GM12892 (cell line): ENCODE measurements around the gene NDFIP1.

Source experiments
- DNase-seq: peaks from one replicate; pipeline ENCODE4 v3.0.0; 2011; ENCODE audit not compliant: insufficient read length
- FAIRE-seq: peaks from 2 replicates; lab custom pipeline; 2011; peaks lifted over from hg19 to GRCh38; lab: Jason Lieb, UNC
- POLR2A ChIP-seq: IDR thresholded peaks from 2 replicates; pipeline ENCODE4 v1.6.1; 2011; ENCODE audit warnings: low read depth, low read length, control low read depth
- POLR2AphosphoS5 ChIP-seq: IDR thresholded peaks from 2 replicates; pipeline ENCODE4 v1.6.1; 2011; ENCODE audit warnings: low read depth, low read length, control low read depth
- TAF1 ChIP-seq: IDR thresholded peaks from 2 replicates; pipeline ENCODE4 v1.6.1; 2011; ENCODE audit warnings: low read depth, mild to moderate bottlenecking, control low read depth, low read length, borderline replicate concordance

Gene NDFIP1

DNA sequence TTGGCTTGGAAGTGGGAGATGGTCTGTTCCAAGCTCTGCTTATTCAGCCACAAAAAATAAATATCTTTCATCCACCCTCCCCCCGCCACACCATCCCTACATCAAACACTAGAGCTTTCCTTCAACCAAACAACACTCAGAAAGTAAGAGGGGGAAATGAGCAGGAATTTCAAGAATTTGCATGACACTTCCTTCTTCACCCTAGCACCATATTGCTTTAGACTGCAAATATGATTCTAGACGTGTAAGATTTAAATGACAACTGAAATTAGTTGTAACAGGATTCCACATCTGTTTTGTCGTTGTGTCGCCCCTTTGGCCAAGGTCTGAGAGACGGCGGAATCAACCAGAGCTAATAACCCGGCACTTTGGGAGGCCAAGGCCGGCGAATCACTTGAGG lies 88.5 kb downstream of the NDFIP1 start:
- DNase-seq = no peak
- TF ChIP-seq TAF1 = no peak
- no peak for TF ChIP-seq POLR2A
- no peak for TF ChIP-seq POLR2AphosphoS5
- FAIRE-seq = no peak

DNA sequence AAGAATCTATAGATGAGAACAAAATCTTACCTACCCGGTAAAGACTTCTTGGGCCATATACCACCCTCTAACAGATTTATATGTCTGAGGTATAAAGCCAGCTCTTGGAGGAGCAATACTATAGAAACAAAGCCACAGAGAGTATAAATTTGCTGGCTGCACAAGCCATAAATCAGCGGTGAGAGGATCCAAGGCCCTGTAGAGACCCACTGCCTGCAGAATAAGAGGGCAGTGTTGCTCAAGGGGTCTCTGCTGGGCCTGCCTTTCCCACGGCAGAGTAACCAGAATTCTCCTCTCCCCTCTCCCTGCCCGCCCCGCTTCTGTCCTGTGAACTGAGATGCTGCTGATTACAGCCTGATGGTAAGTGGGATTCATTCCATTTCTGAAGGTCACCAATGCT lies 89.2 kb downstream of the NDFIP1 start:
- no peak for FAIRE-seq
- TF ChIP-seq POLR2AphosphoS5 (no peak), TAF1 (no peak), POLR2A (no peak)

DNA sequence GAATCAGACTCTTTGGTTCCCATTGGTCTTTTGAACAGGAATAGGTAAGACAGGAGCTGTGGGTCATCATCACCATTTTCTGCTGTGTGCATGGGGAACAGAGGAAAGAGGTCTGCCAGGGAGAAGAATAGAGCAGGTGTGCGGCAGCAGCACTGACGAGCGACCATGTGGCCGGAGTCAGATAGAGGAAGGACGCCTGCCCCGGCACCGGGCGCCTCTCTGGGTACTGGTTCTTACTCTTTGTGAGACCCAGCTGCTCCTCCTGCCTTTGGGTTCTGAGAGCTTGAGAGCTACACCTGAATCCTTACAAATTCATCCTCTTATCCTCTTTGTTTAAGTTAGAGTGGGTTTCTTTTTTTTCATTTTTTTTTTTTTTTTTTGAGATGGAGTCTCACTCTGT lies 90.8 kb downstream of the NDFIP1 start:
- TF ChIP-seq POLR2A (no peak), TAF1 (no peak), POLR2AphosphoS5 (no peak)
- DNase-seq (no peak), FAIRE-seq (no peak)

More for the DNA sequence above, 89.2 kb downstream of the NDFIP1 start:
- no peak for DNase-seq

DNA sequence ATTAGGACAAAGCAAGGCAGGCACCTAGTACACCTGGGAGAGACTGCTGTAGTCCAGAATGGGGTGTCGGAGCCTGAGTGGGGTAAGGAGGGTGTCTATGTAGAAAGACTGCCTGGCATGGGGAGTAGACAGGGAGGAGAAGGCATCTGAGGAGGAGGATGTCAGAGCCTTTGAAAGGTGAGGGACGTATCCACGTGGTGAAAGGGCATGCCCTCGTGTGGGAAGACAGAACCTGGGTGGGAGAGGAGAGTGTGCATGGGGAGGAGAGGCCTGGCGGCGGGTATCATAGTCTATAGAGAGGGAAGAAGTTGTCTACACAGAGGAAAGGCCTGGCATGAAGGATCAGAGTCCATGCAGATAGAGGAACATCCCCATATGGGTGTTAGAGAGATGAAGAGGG lies 91.8 kb downstream of the NDFIP1 start:
- no peak for TF ChIP-seq POLR2A
- DNase-seq (no peak), FAIRE-seq (no peak)

DNA sequence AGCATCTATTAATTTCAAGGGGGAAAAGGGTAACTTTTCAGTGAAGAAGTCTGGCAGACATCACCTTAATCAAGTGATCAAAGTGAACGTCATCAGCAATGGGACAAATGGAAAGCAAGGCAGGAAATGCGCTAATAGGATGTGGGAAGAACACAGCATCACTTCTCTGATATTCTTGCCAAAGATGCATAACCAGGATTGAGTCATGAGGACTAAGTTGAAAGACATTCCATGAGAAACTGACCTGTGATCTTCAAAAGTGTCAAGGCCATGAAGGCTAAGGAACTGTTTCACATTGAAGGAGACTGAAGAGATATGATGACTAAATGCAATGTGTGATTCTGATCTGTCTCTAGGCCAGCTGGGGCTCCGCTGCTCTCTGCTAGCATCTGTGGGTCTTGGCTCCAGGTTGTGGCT lies 92.9 kb downstream of the NDFIP1 start:
- no peak for TF ChIP-seq POLR2A
- no peak for TF ChIP-seq TAF1
- no peak for TF ChIP-seq POLR2AphosphoS5
- FAIRE-seq (no peak), DNase-seq (no peak)

DNA sequence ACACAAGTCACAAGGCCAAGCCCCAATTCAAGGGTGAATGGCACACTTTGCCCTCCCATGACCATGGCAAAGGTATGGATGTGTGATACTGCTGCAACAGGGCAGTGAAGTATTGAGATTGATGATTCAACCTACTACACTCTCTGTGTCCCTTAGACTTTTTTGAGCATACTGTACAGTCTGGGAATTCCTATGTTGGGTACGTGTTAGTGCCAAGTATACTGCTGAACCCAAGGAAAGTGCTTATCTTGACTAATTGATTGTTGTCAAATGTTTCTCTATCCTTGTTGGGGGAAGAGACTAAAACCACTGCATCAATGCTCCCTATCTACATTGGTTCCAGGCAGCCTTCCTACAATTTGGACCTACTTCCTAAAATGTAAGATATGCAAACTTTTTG lies 93.7 kb downstream of the NDFIP1 start:
- FAIRE-seq (no peak), DNase-seq (no peak)
- no peak for TF ChIP-seq POLR2AphosphoS5
- TF ChIP-seq POLR2A = no peak
- TF ChIP-seq TAF1 = no peak
